ENCODE measurements around the gene HIPK1.

HIPK1 gene

GRCh38 chr1:113928941-113929749 lies at the start of gene HIPK1:
Gene HIPK1, plus strand, starts transcription at chr1:113929324.
- DNase-seq (ENCODE audit: low read depth): peak; percentile 98
- Histone ChIP-seq H3K36me3 (ENCODE audit: control insufficient read depth, insufficient read depth, low read length, severe bottlenecking) (no peaks in the 10 kb centered on the region), H3K9ac (ENCODE audit: low read length) (peak within 1 kb of the TSS; percentile 95), H3K27me3 (replicated peaks; ENCODE audit: control insufficient read depth, insufficient read depth, low read length) (no peaks in the 10 kb centered on the region), H3K4me1 (ENCODE audit: control insufficient read depth, insufficient read depth, low read length) (peaks cover 28% of the 10 kb centered on the region), H3K9me3 (ENCODE audit: control insufficient read depth, low read length) (no peaks in the 10 kb centered on the region), H3K4me3 (ENCODE audit: low read length) (peak within 1 kb of the TSS; percentile 93)

GRCh38 chr1:113879739-113880038 lies 49.4 kb upstream of the HIPK1 start:
- Histone ChIP-seq H3K4me3 (ENCODE audit: low read length) (no peak overlapping the region), H3K36me3 (ENCODE audit: control insufficient read depth, insufficient read depth, low read length, severe bottlenecking) (no peaks in the 10 kb centered on the region), H3K27me3 (replicated peaks; ENCODE audit: control insufficient read depth, insufficient read depth, low read length) (no peaks in the 10 kb centered on the region), H3K4me1 (ENCODE audit: control insufficient read depth, insufficient read depth, low read length) (no peaks in the 10 kb centered on the region), H3K9ac (ENCODE audit: low read length) (no peak overlapping the region), H3K9me3 (ENCODE audit: control insufficient read depth, low read length) (no peaks in the 10 kb centered on the region)
- DNase-seq (ENCODE audit: low read depth): no peak

GRCh38 chr1:113881661-113882060 lies 47.5 kb upstream of the HIPK1 start:
- no peak overlapping the region for H3K4me3 ChIP-seq (ENCODE audit: low read length)
- H3K4me1 ChIP-seq (ENCODE audit: control insufficient read depth, insufficient read depth, low read length): no peaks in the 10 kb centered on the region
- DNase-seq (ENCODE audit: low read depth): no peak
- H3K36me3 ChIP-seq (ENCODE audit: control insufficient read depth, insufficient read depth, low read length, severe bottlenecking): no peaks in the 10 kb centered on the region
- no peaks in the 10 kb centered on the region for H3K27me3 ChIP-seq (replicated peaks; ENCODE audit: control insufficient read depth, insufficient read depth, low read length)
- H3K9ac ChIP-seq (ENCODE audit: low read length): no peak overlapping the region
- no peaks in the 10 kb centered on the region for H3K9me3 ChIP-seq (ENCODE audit: control insufficient read depth, low read length)

GRCh38 chr1:113886417-113887401 lies 42.4 kb upstream of the HIPK1 start:
- Histone ChIP-seq H3K27me3 (replicated peaks; ENCODE audit: control insufficient read depth, insufficient read depth, low read length) (no peaks in the 10 kb centered on the region), H3K9me3 (ENCODE audit: control insufficient read depth, low read length) (no peaks in the 10 kb centered on the region), H3K36me3 (ENCODE audit: control insufficient read depth, insufficient read depth, low read length, severe bottlenecking) (no peaks in the 10 kb centered on the region), H3K4me3 (ENCODE audit: low read length) (no peak overlapping the region), H3K4me1 (ENCODE audit: control insufficient read depth, insufficient read depth, low read length) (no peaks in the 10 kb centered on the region), H3K9ac (ENCODE audit: low read length) (no peak overlapping the region)
- DNase-seq (ENCODE audit: low read depth): no peak

- no peak for DNase-seq (ENCODE audit: low read depth)
- Histone ChIP-seq H3K9me3 (ENCODE audit: control insufficient read depth, low read length) (no peaks in the 10 kb centered on the region), H3K4me3 (ENCODE audit: low read length) (no peak within 1 kb of the TSS), H3K27me3 (replicated peaks; ENCODE audit: control insufficient read depth, insufficient read depth, low read length) (no peaks in the 10 kb centered on the region), H3K36me3 (ENCODE audit: control insufficient read depth, insufficient read depth, low read length, severe bottlenecking) (no peaks in the 10 kb centered on the region), H3K4me1 (ENCODE audit: control insufficient read depth, insufficient read depth, low read length) (no peaks in the 10 kb centered on the region), H3K9ac (ENCODE audit: low read length) (no peak within 1 kb of the TSS)
These were observed 41.5 kb upstream of the HIPK1 start, which contains the start of gene BCL2L15 for GRCh38 chr1:113887402-113888175. Gene BCL2L15, minus strand, starts transcription at chr1:113887581. Its CDS starts 206 bp downstream, at chr1:113887375.

- no peak for DNase-seq (ENCODE audit: low read depth)
- Histone ChIP-seq H3K9ac (ENCODE audit: low read length) (no peak overlapping the region), H3K36me3 (ENCODE audit: control insufficient read depth, insufficient read depth, low read length, severe bottlenecking) (peaks cover 12% of the 10 kb centered on the region), H3K27me3 (replicated peaks; ENCODE audit: control insufficient read depth, insufficient read depth, low read length) (no peaks in the 10 kb centered on the region), H3K4me3 (ENCODE audit: low read length) (no peak overlapping the region), H3K9me3 (ENCODE audit: control insufficient read depth, low read length) (no peaks in the 10 kb centered on the region), H3K4me1 (ENCODE audit: control insufficient read depth, insufficient read depth, low read length) (no peaks in the 10 kb centered on the region)
These were observed 38.3 kb upstream of the HIPK1 start for GRCh38 chr1:113890816-113891215.

- Histone ChIP-seq H3K36me3 (ENCODE audit: control insufficient read depth, insufficient read depth, low read length, severe bottlenecking) (peaks cover 21% of the 10 kb centered on the region), H3K4me1 (ENCODE audit: control insufficient read depth, insufficient read depth, low read length) (no peaks in the 10 kb centered on the region), H3K27me3 (replicated peaks; ENCODE audit: control insufficient read depth, insufficient read depth, low read length) (no peaks in the 10 kb centered on the region), H3K4me3 (ENCODE audit: low read length) (no peak overlapping the region), H3K9ac (ENCODE audit: low read length) (no peak overlapping the region), H3K9me3 (ENCODE audit: control insufficient read depth, low read length) (no peaks in the 10 kb centered on the region)
- no peak for DNase-seq (ENCODE audit: low read depth)
These were observed 37.4 kb upstream of the HIPK1 start for GRCh38 chr1:113891631-113892220.

GRCh38 chr1:113893267-113893666 lies 35.9 kb upstream of the HIPK1 start:
- H3K4me3 ChIP-seq (ENCODE audit: low read length): no peak overlapping the region
- DNase-seq (ENCODE audit: low read depth): no peak
- H3K36me3 ChIP-seq (ENCODE audit: control insufficient read depth, insufficient read depth, low read length, severe bottlenecking): peaks cover 34% of the 10 kb centered on the region
- no peaks in the 10 kb centered on the region for H3K27me3 ChIP-seq (replicated peaks; ENCODE audit: control insufficient read depth, insufficient read depth, low read length)
- no peak overlapping the region for H3K9ac ChIP-seq (ENCODE audit: low read length)
- H3K4me1 ChIP-seq (ENCODE audit: control insufficient read depth, insufficient read depth, low read length): no peaks in the 10 kb centered on the region
- H3K9me3 ChIP-seq (ENCODE audit: control insufficient read depth, low read length): no peaks in the 10 kb centered on the region

GRCh38 chr1:113895098-113895497 lies 34.0 kb upstream of the HIPK1 start:
- no peak for DNase-seq (ENCODE audit: low read depth)
- H3K4me3 ChIP-seq (ENCODE audit: low read length): no peak overlapping the region
- H3K36me3 ChIP-seq (ENCODE audit: control insufficient read depth, insufficient read depth, low read length, severe bottlenecking): peaks cover 45% of the 10 kb centered on the region
- H3K9ac ChIP-seq (ENCODE audit: low read length): no peak overlapping the region
- peaks cover 17% of the 10 kb centered on the region for H3K4me1 ChIP-seq (ENCODE audit: control insufficient read depth, insufficient read depth, low read length)
- no peaks in the 10 kb centered on the region for H3K9me3 ChIP-seq (ENCODE audit: control insufficient read depth, low read length)
- no peaks in the 10 kb centered on the region for H3K27me3 ChIP-seq (replicated peaks; ENCODE audit: control insufficient read depth, insufficient read depth, low read length)

GRCh38 chr1:113895961-113896360 lies 33.2 kb upstream of the HIPK1 start:
- Histone ChIP-seq H3K27me3 (replicated peaks; ENCODE audit: control insufficient read depth, insufficient read depth, low read length) (no peaks in the 10 kb centered on the region), H3K9ac (ENCODE audit: low read length) (no peak overlapping the region), H3K9me3 (ENCODE audit: control insufficient read depth, low read length) (no peaks in the 10 kb centered on the region), H3K4me1 (ENCODE audit: control insufficient read depth, insufficient read depth, low read length) (peaks cover 18% of the 10 kb centered on the region), H3K4me3 (ENCODE audit: low read length) (no peak overlapping the region), H3K36me3 (ENCODE audit: control insufficient read depth, insufficient read depth, low read length, severe bottlenecking) (peaks cover 47% of the 10 kb centered on the region)
- DNase-seq (ENCODE audit: low read depth): no peak
